ENCODE results near the gene LAMC1.

The LAMC1 gene

GRCh38 chr1:183167676-183168075 is 144.5 kb downstream of the LAMC1 start:
- H3K9me3 ChIP-seq (ENCODE audit: insufficient read depth, low read length) = no peaks in the 10 kb centered on the region
- no peaks in the 10 kb centered on the region for H3K27me3 ChIP-seq (ENCODE audit: low read length)
- no peaks in the 10 kb centered on the region for H3K79me2 ChIP-seq (ENCODE audit: insufficient read depth, low read length)
- H4K20me1 ChIP-seq (ENCODE audit: low read depth, low read length) = no peaks in the 10 kb centered on the region
- TF ChIP-seq CTCF (IDR thresholded peaks at IDR 0.05; ENCODE audit: insufficient read depth, low read length, poor library complexity, severe bottlenecking) (no peak), EZH2phosphoT487 (conservative IDR thresholded peaks at IDR 0.05; ENCODE audit: low read length) (no peak)
- no peak overlapping the region for H3K4me3 ChIP-seq (ENCODE audit: insufficient read depth, low read length, poor library complexity, severe bottlenecking)
- no peaks in the 10 kb centered on the region for H3F3A ChIP-seq (ENCODE audit: insufficient read depth)
- no peak overlapping the region for H2AFZ ChIP-seq (ENCODE audit: low read depth, low read length, severe bottlenecking)
- no peaks in the 10 kb centered on the region for H3K36me3 ChIP-seq (ENCODE audit: low read length)
- no peak overlapping the region for H3K9ac ChIP-seq (ENCODE audit: low read length)
- no peaks in the 10 kb centered on the region for H3K9me2 ChIP-seq (replicated peaks; ENCODE audit: insufficient read depth, low read length)
- H3K27ac ChIP-seq (ENCODE audit: low read depth, low read length) = no peak overlapping the region
- H3K4me2 ChIP-seq (ENCODE audit: low read depth, low read length, poor library complexity, severe bottlenecking) = no peak overlapping the region

GRCh38 chr1:183168308-183168707 is 145.1 kb downstream of the LAMC1 start:
- no peaks in the 10 kb centered on the region for H3K9me3 ChIP-seq (ENCODE audit: insufficient read depth, low read length)
- H3F3A ChIP-seq (ENCODE audit: insufficient read depth) = no peaks in the 10 kb centered on the region
- no peaks in the 10 kb centered on the region for H3K9me2 ChIP-seq (replicated peaks; ENCODE audit: insufficient read depth, low read length)
- no peak overlapping the region for H3K9ac ChIP-seq (ENCODE audit: low read length)
- TF ChIP-seq CTCF (IDR thresholded peaks at IDR 0.05; ENCODE audit: insufficient read depth, low read length, poor library complexity, severe bottlenecking) (no peak), EZH2phosphoT487 (conservative IDR thresholded peaks at IDR 0.05; ENCODE audit: low read length) (no peak)
- no peaks in the 10 kb centered on the region for H4K20me1 ChIP-seq (ENCODE audit: low read depth, low read length)
- H3K4me2 ChIP-seq (ENCODE audit: low read depth, low read length, poor library complexity, severe bottlenecking) = no peak overlapping the region
- no peak overlapping the region for H3K27ac ChIP-seq (ENCODE audit: low read depth, low read length)
- H2AFZ ChIP-seq (ENCODE audit: low read depth, low read length, severe bottlenecking) = no peak overlapping the region
- H3K79me2 ChIP-seq (ENCODE audit: insufficient read depth, low read length) = no peaks in the 10 kb centered on the region
- no peaks in the 10 kb centered on the region for H3K36me3 ChIP-seq (ENCODE audit: low read length)
- H3K27me3 ChIP-seq (ENCODE audit: low read length) = no peaks in the 10 kb centered on the region
- H3K4me3 ChIP-seq (ENCODE audit: insufficient read depth, low read length, poor library complexity, severe bottlenecking) = no peak overlapping the region

- H3K9me2 ChIP-seq (replicated peaks; ENCODE audit: insufficient read depth, low read length) = no peaks in the 10 kb centered on the region
- H3K27ac ChIP-seq (ENCODE audit: low read depth, low read length) = no peak overlapping the region
- H2AFZ ChIP-seq (ENCODE audit: low read depth, low read length, severe bottlenecking) = no peak overlapping the region
- no peak overlapping the region for H3K9ac ChIP-seq (ENCODE audit: low read length)
- no peak overlapping the region for H3K4me3 ChIP-seq (ENCODE audit: insufficient read depth, low read length, poor library complexity, severe bottlenecking)
- H3F3A ChIP-seq (ENCODE audit: insufficient read depth) = no peaks in the 10 kb centered on the region
- TF ChIP-seq CTCF (IDR thresholded peaks at IDR 0.05; ENCODE audit: insufficient read depth, low read length, poor library complexity, severe bottlenecking) (no peak), EZH2phosphoT487 (conservative IDR thresholded peaks at IDR 0.05; ENCODE audit: low read length) (no peak)
- no peaks in the 10 kb centered on the region for H4K20me1 ChIP-seq (ENCODE audit: low read depth, low read length)
- no peaks in the 10 kb centered on the region for H3K9me3 ChIP-seq (ENCODE audit: insufficient read depth, low read length)
- no peaks in the 10 kb centered on the region for H3K79me2 ChIP-seq (ENCODE audit: insufficient read depth, low read length)
- no peaks in the 10 kb centered on the region for H3K36me3 ChIP-seq (ENCODE audit: low read length)
- H3K27me3 ChIP-seq (ENCODE audit: low read length) = no peaks in the 10 kb centered on the region
- no peak overlapping the region for H3K4me2 ChIP-seq (ENCODE audit: low read depth, low read length, poor library complexity, severe bottlenecking)
Measured at GRCh38 chr1:183173828-183174227, 150.6 kb downstream of the LAMC1 start.
